Stomach (tissue), 9 donors: Measurements from ENCODE around the gene ZNF143. TPM values are rescaled to one million over a fixed set of nuclear protein-coding genes. Genes with fewer than 3 reads are reported as not detected.
"Not testable (repeated sequence)": the region's sequence is repeated elsewhere in the genome, so short reads cannot be mapped to it uniquely, and the experiment has no call there.

Experiments
- DNase-seq, 2 donors: peaks; one replicate each; pipeline versions ENCODE4 v3.0.0 to v3.0.0-alpha.2; 2013 to 2019
- H3K27ac ChIP-seq, 5 donors: fragments of 200-600 bp in 4 of 5; sonication (generic) in 4 of 5; one replicate each; pipeline ENCODE4 v1.5.1; 2013 to 2019; ENCODE audit warnings: mild to moderate bottlenecking in 1 of 5, moderate library complexity in 1 of 5
- H3K27me3 ChIP-seq, 3 donors: fragments of 200-600 bp; sonication (generic); one replicate each; pipeline ENCODE4 v1.5.1; 2017 to 2019; ENCODE audit warnings: mixed run types in 1 of 3
- H3K36me3 ChIP-seq, 4 donors: fragments of 200-600 bp; sonication (generic); 1 replicate in 3 of 4; 2 replicates in 1 of 4; pipeline ENCODE4 v1.5.1; 2016 to 2019
- H3K4me1 ChIP-seq, 4 donors: fragments of 200-600 bp; sonication (generic); one replicate each; pipeline ENCODE4 v1.5.1; 2016 to 2019
- H3K4me3 ChIP-seq, 4 donors: fragments of 200-600 bp; sonication (generic) in 3 of 4; one replicate each; pipeline ENCODE4 v1.5.1; 2016 to 2019; ENCODE audit warnings: mild to moderate bottlenecking in 1 of 4
- H3K9me3 ChIP-seq, 4 donors: fragments of 200-600 bp; sonication (generic); one replicate each; pipeline ENCODE4 v1.5.1; 2016 to 2019
- CTCF ChIP-seq, 7 experiments: fragments of 450-650 bp in 4 of 7; fragments of 200-600 bp in 3 of 7; sonication (generic) in 3 of 7; IDR thresholded peaks; one replicate each; pipeline ENCODE4 v1.5.1; 2016 to 2019; ENCODE audit warnings: antibody characterized with exemption in 7 of 7, control low read depth in 2 of 7, mild to moderate bottlenecking in 1 of 7
- EP300 ChIP-seq: sonication (generic); formaldehyde crosslinking; IDR thresholded peaks from one replicate; pipeline ENCODE4 v1.6.1; 2017; ENCODE audit warnings: antibody characterized with exemption
- POLR2A ChIP-seq, 4 donors: fragments of 450-650 bp; IDR thresholded peaks; one replicate each; pipeline ENCODE4 v1.6.1; 2016; ENCODE audit warnings: antibody characterized with exemption in 4 of 4, control low read depth in 2 of 4, mild to moderate bottlenecking in 1 of 4, moderate library complexity in 1 of 4
- POLR2AphosphoS5 ChIP-seq, 3 donors: sonication (generic); formaldehyde crosslinking; IDR thresholded peaks; one replicate each; pipeline ENCODE4 v1.6.1; 2016; ENCODE audit warnings: antibody characterized with exemption in 3 of 3
- WGBS, 5 donors: extraction: QIAGEN DNeasy Blood & Tissue Kit in 3 of 5; methylation state at CpG; one replicate each; pipeline versions ENCODE4 v1.1.5 to v1.1.7; 2013 to 2018; 5-methylcytosine and 5-hydroxymethylcytosine counted together
- intact Hi-C: fragments of 100-400 bp; cut with DNase I; formaldehyde crosslinking; loops from one replicate; pipeline ENCODE4 v1.15.1; 2023; ENCODE audit warnings: low total_unique reads
- polyA plus RNA-seq, 3 donors: library from polyadenylated mRNA; stranded (reverse); fragments of 200-250 nt; gene quantifications; one replicate each; pipeline ENCODE4 v1.2.3, GENCODE V29; 2013
- total RNA-seq, 5 donors: library from RNA; depleted of rRNA; stranded (reverse); fragments of >200 nt; gene quantifications; one replicate each; pipeline versions ENCODE4 v1.1.0 to v1.2.3, GENCODE V29; 2014 to 2016
- donor health status: healthy with polysubstance abuse.
- donor health status: Bipolar disorder and iron deficiency.
- donor health status: healthy.

ZNF143 gene
- total and polyA plus RNA-seq, 8 donors: 4.1 to 110 (median 19.0) TPM

DNA sequence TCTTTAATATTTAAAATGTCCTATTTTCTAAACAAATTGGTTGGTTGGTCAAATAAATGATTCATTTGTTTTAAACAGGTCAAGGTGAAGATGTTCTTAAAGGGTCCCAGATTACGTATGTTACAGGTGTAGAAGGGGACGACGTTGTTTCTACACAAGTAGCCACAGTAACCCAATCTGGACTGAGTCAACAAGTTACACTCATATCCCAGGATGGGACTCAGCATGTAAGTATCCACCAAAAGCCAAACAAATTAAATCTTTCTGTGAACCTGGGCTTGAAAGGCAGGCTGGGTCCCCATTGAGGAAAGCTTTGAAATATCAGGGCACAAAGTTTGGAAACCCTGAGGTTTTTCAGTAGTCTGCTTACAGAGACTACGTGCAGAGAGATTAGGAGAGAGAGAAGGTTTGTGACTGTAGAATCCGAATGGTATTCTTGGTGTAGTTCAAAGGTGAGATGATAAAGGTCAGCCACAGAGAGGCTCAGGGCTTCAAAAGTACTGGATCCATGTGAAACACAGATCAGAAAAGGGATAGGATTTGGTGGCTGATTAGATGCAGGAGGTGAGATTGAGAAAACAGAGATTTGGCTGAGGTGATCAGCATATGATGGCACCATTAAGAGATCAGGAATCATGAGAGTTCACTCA is 51.7 kb downstream of the ZNF143 start:
- Histone ChIP-seq H3K36me3 (peaks cover 40 to 89% (median 82%) of the 10 kb centered on the region in 4 donors), H3K27me3 (no peaks in the 10 kb centered on the region), H3K4me1 (peaks cover 0 to 29% (median 13%) of the 10 kb centered on the region in 4 donors), H3K27ac (no peak overlapping the region), H3K4me3 (no peak overlapping the region), H3K9me3 (no peaks in the 10 kb centered on the region)
- no peak for DNase-seq
- 89 to 94% (median 92%) methylated on average over 5 of the region's 5 CpGs for WGBS, 5 donors
- intact Hi-C loops: no loop called here
- no peak for TF ChIP-seq CTCF (IDR thresholded peaks at IDR 0.05)
- no peak for TF ChIP-seq POLR2A (IDR thresholded peaks at IDR 0.05)
- TF ChIP-seq EP300: no peak
- no peak for TF ChIP-seq POLR2AphosphoS5 (IDR thresholded peaks at IDR 0.05)

- H3K27ac ChIP-seq, H3K27me3 ChIP-seq, H3K9me3 ChIP-seq, intact Hi-C loops, H3K4me3 ChIP-seq, DNase-seq: not testable (repeated sequence)
- Histone ChIP-seq H3K36me3 (peaks cover 45 to 95% (median 84%) of the 10 kb centered on the region in 4 donors), H3K4me1 (peaks cover 0 to 17% (median 11%) of the 10 kb centered on the region in 4 donors)
- WGBS, 5 donors: 89 to 100% (median 100%) methylated on average over 1 of the region's 1 CpG
These were observed 53.8 kb downstream of the ZNF143 start for GRCh38 chr11:9514576-9514975.

DNA sequence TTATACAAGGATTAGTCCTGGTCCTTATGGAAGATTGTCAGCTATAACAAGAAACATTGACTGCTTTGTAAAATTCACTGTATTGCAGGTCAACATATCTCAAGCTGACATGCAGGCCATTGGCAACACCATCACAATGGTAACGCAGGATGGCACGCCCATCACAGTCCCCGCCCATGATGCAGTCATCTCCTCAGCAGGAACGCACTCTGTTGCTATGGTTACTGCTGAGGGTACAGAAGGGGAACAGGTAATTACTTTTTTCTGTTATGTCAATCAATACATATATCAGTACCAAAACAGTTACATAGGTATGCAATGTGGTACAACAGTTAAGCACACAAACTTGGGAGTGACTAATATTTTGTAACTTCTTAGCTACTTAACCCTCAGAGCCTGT is 55.3 kb downstream of the ZNF143 start:
- intact Hi-C loops: no loop called here
- peaks cover 45 to 81% (median 79%) of the 10 kb centered on the region in 4 donors for H3K36me3 ChIP-seq
- WGBS, 5 donors: 79 to 94% (median 88%) methylated on average over 4 of the region's 4 CpGs

DNA sequence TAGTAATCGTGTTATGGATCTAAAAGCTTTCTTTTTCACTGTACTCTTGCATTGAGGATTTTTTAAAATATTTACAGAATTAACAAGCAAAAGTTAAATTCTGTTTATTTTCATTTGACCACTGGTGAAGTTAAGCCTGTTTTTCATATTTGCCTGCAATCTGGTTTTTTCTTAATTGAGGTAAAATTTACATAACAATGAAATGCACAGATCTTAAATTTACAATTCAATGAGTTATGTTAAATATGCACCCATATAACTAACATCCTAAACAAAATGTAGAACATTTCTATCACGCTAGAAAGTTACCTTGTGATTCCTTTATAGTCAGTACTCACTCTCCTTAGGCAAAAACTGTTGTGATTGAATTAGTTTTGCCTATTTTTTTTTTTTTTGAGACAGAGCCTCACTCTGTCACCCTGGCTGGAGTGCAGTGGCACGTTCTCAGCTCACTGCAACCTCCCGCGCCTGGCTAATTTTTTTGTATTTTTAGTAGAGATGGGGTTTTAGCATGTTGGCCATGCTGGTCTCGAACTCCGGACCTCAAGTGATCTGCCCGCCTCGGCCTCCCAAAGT is 58.1 kb downstream of the ZNF143 start:
- no peak overlapping the region for H3K4me3 ChIP-seq
- intact Hi-C loops: no loop called here

More for the DNA sequence above, 55.3 kb downstream of the ZNF143 start:
- peak in 1 of 2 donors; percentile 84 for DNase-seq
- Histone ChIP-seq H3K27me3 (no peaks in the 10 kb centered on the region), H3K9me3 (no peaks in the 10 kb centered on the region), H3K27ac (no peak overlapping the region), H3K4me1 (peaks cover 0 to 3% (median 0%) of the 10 kb centered on the region in 4 donors), H3K4me3 (no peak overlapping the region)
- TF ChIP-seq POLR2AphosphoS5 (IDR thresholded peaks at IDR 0.05): no peak
- TF ChIP-seq EP300: no peak
- no peak for TF ChIP-seq CTCF (IDR thresholded peaks at IDR 0.05)
- no peak for TF ChIP-seq POLR2A (IDR thresholded peaks at IDR 0.05)

More for the DNA sequence above, 58.1 kb downstream of the ZNF143 start:
- Histone ChIP-seq H3K9me3 (no peaks in the 10 kb centered on the region), H3K4me1 (peaks cover 0 to under 1% (median 0%) of the 10 kb centered on the region in 4 donors), H3K27me3 (no peaks in the 10 kb centered on the region), H3K36me3 (peaks cover 30 to 66% (median 62%) of the 10 kb centered on the region in 4 donors), H3K27ac (no peak overlapping the region)
- TF ChIP-seq CTCF (IDR thresholded peaks at IDR 0.05) (no peak), POLR2AphosphoS5 (IDR thresholded peaks at IDR 0.05) (no peak), EP300 (no peak), POLR2A (IDR thresholded peaks at IDR 0.05) (no peak)
- DNase-seq: no peak
- 92 to 96% (median 94%) methylated on average over 9 of the region's 9 CpGs for WGBS, 5 donors
